HG03442 (cell line): ENCODE data around the gene SLC18A3.
A peak's percentile ranks its signal among the peaks of the same experiment; 100 is the strongest.

Experiments used
- ATAC-seq: cut with Tn5 transposase; IDR thresholded peaks from one replicate; pipeline ENCODE4 v1.9.1; 2021; ENCODE audit warnings: mild to moderate bottlenecking, moderate library complexity; ENCODE audit not compliant: unreplicated experiment

The SLC18A3 gene

DNA sequence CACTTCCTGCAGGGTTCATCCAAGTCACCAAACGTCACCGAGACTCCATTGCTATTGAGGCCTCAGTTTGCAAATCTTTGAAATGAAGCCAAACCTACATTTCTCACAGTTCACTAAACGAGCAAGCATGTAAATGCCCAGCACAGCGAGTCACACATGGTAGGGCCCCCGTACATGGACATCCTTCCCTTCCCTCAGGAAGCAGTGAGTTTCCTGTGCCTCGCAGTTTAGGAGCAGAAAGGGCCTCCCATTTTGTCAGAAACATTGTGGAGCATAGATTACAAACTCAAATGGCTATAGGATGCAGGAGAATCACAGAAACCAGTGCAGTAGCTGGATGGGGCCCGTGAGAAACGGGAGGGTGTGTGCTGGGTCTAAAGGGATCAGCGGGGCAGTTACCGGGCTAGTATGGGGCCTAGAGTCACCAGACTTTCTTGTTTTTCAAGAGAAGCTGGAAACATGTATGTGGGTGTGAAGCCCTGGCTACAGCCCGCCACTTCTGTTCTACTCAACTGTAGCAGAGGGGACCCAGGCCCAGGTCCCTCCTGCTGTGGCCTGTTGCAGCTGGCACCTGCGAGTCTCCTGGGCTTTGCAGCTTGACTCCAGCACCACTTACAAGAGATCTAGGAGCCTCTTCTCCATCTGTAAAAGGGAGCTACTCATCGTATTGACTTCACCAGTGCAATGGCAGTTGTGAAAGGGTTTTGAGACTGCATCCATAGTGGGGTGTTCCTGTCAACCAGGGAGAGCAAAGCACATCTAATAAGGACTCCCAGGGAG, 14.2 kb upstream of the SLC18A3 start:
- ATAC-seq: no peak

DNA sequence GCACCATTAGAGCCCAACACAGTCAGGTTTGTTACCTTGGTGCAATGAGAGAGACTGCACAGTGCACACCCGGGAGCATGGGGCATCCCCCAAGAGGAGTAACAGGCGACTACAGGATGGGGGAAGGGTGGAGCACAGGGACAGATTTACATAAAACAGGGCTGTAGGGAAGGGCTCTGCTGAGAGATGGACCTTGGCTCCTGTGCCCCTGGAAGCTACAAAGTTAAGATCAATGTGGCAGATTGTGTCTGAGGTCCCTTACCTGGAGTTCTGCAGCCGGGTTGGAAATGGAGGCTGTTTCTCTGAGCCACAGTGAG, 13.7 kb upstream of the SLC18A3 start:
- ATAC-seq: no peak

DNA sequence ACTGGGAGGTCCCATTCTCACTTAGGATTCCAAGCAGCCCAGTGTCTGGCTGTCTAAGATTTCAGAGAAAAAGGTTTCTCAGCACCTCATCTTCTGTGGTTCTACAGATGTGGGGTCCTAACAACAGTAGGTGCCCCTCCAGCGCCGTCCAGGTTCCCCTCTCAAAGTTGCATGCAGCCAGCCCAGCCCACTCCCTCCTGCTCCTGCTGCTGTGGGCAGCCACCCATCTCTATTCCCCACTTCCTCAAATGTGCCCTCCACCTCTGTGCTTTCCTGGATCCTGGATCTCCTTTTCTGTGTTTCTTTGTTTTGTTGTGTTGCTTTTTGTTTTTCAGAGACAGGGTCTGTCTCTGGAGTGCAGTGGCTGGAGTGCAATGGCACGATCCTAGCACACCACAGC, 13.3 kb upstream of the SLC18A3 start:
- no peak for ATAC-seq

DNA sequence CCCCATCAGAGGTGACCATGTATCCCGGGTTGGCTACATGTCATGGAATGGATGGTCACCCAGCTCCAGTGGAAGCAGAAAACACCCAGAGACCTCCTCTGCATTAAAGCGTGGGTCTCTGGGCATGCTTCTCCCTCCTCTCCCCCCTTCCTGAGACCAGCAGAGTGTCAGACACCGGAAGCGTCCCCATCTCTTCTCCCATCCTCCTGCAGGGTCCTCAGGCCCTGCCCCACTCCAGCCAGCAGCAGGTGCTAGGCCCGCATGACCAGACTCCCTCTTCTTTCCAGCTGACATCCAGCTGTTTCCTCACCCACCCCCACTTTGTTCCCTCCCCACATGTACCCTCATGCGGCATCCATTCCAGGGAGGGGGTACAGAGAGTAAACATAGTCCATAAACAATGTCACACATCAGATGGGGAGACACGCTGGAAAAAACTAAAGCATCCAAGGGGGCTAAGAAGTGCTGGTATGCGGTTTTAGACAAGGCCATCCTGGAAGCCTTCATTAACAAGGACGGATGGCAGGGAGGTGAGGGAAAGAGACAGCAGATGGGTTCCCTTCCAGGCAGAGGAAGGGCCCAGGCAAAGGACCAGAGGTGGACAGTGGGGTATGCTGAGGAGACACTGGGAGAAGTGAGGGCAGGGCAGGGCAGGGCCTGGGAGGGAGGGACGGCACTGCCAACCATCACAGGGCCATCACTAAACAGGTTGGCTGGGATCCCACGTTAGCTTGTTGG, 12.5 kb upstream of the SLC18A3 start:
- ATAC-seq: no peak

DNA sequence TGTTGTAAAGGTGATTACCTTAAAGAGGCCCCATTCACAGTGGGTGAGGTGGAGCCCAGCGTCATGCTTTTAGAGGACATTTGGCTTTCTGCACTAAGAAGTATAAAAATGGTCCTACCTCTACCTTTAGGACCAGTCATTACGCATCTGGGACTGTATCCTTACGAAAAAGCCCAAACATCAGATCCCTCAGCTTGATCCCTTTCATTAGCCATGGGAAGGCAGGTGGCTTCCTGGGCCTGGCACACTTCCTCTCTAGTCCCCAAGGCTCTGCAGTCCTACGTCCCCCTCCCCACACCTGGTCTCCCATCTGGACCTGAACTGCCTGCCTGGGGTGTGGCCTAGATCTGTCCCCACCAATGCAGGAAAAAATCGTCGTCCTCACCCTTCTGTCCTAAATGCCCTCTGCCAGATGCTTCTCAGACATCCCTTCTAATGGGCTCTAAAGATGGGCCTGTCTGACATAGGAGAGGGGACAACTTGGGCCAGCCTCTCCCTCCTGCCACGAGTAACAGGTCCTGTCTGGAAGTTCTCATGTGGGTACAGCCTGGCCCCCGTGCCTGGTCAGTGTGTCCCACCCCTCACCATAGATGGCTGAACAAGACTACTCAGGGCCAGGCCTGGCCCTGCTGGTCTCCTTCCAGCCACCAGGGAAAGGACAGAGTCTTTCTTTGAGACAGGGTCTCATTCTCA, 11.8 kb upstream of the SLC18A3 start:
- no peak for ATAC-seq

DNA sequence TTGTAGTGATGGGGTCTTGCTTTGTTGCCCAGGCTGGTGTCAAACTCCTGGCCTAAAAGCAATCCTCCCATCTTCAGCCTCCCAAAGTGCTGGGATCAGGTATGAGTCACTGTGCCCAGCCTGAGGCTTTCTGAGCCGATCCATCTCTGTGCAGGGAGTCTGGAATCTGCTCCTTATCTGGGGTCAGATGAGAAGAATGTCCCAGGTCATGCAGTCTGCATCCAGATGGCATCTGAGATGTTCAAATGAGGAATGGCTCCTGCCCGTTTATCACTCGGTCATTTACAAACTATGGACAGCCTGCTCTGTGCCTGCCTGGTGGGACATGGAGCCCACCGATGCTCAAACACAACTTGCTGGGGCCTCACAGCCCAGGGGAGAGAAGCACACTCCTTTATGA, 11.1 kb upstream of the SLC18A3 start:
- no peak for ATAC-seq

DNA sequence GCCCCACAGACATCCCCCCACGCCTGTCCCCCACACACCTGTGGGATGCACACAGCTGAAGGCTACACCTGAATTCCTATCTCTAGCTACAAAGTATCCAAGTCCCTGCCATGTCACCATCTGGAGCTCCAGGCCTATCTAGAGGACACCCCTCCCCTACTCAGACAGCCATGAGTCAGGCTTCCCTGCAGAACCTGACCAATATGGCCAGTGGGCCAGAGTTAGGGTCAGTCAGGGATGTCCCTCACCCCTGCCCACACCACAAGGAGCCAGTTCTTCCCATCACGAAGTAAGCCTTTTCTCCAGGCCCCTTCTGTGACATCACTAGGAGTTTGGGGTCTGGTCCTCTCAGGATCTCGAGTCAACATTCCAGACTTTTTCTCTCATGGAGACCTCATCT, 10.6 kb upstream of the SLC18A3 start:
- ATAC-seq: no peak

DNA sequence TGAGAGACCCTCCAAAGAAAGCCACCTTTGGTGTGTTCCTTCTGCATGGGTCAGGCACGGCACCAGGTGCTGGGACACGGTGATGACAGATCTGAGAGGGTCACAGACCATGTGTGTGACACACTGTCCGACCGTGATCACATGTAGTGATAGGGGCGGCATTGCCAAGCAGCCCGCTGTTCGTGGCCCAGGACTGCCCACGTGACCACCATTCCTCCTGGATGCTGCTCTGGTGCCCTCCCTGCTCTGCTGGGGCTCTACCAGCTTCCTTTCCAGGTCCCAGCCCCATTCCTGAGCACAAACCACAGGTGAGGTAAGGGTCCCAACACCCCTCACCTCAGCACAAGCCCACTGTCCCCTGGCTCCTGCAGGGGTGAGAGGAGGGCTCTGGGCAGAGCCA, 10.1 kb upstream of the SLC18A3 start:
- no peak for ATAC-seq

DNA sequence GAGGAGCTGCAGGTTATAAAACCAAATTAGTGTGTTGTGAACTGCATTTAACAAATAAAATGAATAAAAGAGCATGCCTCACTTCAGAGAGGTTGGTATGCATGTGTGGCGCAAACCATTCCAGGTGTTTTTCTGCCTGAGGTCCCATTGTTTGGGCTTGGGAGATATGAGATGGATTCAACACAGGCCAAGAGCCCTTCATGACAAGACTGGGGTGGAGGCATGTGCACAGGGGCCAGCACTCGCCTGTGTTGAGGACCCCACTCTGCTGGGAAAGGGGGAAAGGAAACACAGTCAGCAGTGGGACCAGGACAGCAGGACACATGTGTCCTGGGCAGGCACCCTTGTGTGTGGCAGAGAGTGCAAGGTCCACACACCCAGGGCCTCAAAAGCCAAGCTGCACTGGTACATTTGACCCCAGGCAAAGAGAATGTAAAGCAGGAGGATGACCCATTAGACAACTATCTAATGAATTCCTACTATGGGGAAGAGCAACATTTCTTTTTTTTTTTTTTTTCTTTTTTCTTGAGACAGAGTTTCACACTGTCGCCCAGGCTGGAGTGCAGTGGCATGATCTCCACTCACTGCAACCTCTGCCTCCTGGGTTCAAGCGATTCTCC, 9.2 kb upstream of the SLC18A3 start:
- no peak for ATAC-seq

DNA sequence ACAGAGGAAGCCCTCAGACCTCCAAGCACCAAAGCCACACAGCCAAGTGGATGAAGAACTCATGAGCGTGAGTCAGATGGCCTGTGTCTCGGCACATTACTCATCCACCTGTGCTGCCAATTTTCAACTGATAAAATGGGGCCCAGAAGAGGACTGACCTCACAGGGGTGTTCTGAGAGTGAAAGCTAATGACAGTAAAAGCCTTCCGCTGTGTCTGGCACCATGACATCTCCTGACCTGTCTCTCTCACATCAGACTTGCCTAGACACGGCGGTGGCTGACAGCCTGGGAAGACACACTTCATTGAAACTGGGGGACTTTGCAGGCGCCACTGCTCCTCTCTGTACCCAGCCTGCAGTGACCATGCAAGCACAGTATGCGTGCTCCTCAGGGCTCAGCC, 8.3 kb upstream of the SLC18A3 start:
- ATAC-seq: no peak

DNA sequence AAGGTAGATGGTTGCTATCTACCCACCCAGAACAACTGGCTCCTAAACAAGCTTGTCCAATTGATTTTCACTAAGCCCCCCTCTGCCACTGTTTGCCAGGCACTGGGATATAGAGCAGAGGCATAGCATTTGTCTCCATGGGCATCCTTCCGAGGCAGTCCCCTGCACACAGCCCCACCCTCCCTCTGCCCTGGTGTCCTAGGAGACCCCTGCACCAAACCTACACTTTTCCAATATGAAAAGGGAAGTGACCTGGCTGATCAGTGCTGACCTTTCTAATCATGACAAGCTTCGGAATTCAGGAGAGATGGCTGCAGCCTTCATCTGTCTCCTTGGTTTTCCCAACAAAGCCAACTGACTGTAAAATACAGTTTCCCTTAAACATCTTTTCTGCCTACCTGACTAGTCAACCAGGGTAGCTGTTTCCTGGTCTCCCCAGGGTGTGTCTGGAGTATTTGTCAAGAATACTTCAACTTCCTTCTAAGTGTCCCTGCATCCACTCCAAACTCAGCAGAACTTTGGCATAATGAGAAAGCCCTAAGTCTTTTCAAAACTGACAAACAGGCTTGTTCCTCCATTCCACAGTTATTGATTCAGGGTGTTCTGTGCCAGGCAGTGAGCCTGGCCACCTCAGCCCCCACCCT, 7.6 kb upstream of the SLC18A3 start:
- ATAC-seq: no peak

- ATAC-seq: no peak
Observed at GRCh38 chr10:49605216-49605938, 4.7 kb upstream of the SLC18A3 start.

DNA sequence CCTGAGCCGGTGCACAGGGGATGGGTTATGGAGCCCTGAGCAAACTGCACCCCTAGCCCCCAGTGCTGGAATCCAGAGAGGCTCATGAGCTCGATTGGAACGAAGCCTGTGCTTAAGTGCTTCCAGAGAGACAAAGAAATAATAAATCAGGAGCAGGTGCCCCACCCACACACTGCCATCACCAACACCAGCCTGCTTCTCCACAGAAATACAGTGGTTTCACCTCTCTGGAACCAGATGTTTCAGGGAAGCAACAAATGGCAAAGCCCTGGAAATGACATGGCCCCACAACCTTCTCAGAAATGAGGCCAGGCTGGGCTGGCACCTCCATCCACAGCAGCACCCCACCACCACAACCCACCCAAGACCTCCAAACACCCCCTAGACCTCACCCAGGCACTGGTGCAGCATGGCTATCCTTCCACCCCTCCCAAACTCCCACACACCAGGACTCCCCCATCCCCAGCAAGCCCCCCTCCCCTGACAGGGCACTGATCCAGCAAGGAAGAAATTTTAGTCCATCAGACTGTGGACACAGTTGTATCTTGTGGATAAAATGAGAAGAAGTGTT, 4.1 kb upstream of the SLC18A3 start:
- ATAC-seq: no peak

GRCh38 chr10:49606981-49607535, 3.1 kb upstream of the SLC18A3 start:
- ATAC-seq: peak; percentile 74

DNA sequence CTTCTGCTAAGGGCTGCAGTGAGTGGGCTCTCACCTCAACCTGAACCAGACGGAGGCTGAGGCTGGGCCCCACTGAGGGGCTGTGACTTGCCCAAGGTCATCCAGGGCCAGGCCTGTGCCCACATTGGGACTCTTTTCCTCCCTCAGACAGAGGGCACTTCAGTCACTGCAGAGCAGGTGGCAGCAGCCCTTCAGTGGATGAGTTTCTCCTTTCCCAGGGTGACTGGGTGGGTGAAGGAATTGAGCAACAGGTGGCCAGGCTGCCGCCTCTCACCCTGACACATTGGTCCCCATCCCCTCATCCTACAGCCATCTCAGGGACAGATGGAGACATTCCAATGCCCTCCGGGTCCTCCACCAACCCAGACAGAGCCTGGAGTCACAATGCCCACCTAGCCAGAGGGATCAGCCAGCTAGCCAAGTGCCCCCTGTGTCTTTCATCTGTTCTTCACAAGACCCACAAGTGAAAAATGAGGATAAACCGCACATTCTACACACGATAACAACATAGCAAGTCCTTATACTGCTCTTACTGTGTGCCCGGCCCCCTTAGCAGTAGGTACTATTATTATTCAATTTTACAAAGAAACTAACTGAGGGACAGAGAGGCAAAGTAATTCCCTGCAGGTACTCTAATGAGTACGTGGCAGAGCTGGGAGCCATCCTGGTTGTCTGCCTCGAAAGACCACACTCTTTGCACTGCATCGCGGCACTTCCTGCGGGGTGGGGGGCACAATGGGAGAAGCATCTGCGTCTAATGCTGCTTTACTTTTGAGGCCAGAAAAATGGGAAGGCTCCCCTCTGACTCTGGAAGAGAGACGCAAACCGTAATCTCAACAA, 1.7 kb upstream of the SLC18A3 start:
- no peak for ATAC-seq

- no peak for ATAC-seq
Observed at GRCh38 chr10:49609006-49609282, 1.2 kb upstream of the SLC18A3 start.

GRCh38 chr10:49609283-49610113, 612 bp upstream of the SLC18A3 start:
- ATAC-seq: no peak

- ATAC-seq: no peak
Observed at GRCh38 chr10:49610458-49611165, 502 bp downstream of the SLC18A3 start.
